Nucleus accumbens (tissue), 56 donors: Measurements from ENCODE around the gene SLC7A7.
A peak's percentile ranks its signal among the peaks of the same experiment; 100 is the strongest.
"Not testable (repeated sequence)": the region's sequence is repeated elsewhere in the genome, so short reads cannot be mapped to it uniquely, and the experiment has no call there.

Experiments
- DNase-seq, 56 donors: peaks; one replicate each; lab custom pipeline; 2025; lab: John Stamatoyannopoulos, UW

Gene SLC7A7

DNA sequence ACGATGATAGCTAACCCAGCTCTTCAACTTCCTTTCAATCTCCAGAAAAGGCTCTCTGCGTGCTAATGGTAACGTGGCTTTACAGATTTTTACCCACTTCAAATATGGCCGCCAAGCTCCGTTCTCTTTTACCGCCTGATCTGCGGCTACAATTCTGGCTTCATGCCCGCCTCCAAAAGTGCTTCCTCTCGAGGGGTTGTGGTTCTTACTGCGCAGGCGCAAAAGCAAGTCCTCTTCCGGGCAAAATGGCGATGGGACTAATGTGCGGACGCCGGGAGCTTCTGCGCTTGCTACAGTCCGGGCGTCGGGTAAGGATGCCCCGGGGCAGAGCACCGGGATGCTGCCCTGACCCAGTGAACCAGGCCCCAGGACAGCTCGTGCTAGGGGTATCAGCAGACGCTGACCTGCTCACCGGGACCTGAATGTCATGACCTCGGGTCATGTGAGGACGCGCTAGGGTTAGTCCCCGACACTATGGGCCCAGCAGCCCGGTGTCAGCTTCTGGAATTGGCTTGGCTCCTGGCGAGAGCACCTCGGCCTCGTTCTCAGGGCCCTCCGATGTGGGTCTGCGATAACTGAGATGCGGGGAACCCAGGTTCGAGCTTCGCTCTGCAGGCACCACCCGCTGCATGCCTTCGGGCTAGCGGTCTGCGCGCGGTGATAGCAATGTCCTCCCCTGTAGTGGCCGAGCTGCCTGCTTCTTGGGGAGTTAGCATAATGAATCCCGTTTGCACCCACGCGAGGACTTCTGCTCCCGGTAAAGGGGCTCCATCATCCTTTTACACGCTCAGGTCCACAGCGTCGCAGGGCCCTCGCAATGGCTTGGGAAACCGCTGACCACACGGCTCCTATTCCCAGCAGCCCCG lies 48.5 kb downstream of the SLC7A7 start, which contains the start of gene OXA1L:
Gene OXA1L, plus strand, starts transcription at position 232 of the 866 bp plus-strand sequence. Its CDS starts 14 bp downstream, at position 246.
- DNase-seq = peak in 55 of 56 donors; percentile 66 to 98 (median 90)

DNA sequence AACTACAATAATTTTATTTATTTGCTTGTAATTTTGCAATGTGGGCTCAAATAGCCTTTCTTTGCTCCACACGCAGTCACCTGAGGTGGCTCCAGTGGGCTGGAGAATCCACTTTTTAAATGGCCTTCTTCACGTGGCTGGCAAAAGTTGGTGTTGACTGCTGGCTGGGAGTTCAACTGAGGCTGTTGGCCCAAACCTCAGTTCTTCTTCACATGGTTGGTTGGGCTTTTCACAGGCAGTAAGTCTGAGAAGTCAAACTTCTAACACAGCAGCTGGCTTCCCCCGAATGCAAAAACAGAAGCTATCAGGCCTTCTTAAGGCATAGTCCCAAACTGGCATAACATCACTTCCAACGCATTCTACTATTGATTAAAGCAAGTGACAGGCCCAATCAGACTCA lies 50.9 kb downstream of the SLC7A7 start:
- no peak for DNase-seq

DNA sequence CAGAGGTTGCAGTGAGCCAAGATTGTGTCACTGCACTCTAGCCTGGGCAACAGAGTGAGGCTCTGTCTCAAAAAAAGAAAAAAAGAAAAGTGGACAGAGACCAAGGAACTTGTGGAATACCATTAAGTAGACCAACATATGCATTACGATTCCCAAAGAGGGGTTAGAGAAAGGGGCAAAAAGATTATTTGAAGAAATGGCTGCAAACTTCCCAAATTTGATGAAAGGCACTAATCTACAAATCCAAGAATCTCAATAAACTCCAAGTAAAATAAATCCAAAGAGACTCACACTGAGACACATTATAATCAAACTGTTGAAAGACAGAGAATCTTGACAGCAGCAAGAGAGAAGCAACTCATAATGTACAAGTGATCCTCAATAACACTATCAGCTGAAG lies 53.5 kb downstream of the SLC7A7 start:
- no peak for DNase-seq

- not testable (repeated sequence) for DNase-seq
Observed at GRCh38 chr14:22757972-22758650, 57.1 kb downstream of the SLC7A7 start.

GRCh38 chr14:22753586-22753985 lies 61.6 kb downstream of the SLC7A7 start:
- no peak for DNase-seq

GRCh38 chr14:22752422-22752821 lies 62.8 kb downstream of the SLC7A7 start:
- no peak for DNase-seq

- no peak for DNase-seq
Observed at GRCh38 chr14:22748631-22749068, 66.6 kb downstream of the SLC7A7 start.

DNA sequence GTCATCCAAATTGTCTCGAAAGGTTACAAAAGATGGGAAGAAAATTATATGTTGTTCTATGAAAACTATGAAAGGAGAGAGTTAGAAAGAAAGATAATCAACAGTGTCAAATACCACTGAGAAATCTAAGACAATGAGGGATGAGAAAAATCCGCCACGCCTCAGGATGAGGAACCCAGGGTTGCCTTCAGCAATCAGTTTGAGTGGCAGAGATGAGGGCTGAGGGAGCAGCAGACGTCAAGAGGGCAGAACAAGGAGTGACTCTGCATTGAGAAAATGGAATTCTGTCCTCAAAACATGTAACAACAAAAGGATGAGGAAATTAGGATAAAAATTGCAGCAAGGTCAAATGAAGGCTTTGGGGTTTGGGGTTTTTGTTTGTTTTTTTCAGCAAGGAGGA lies 67.0 kb downstream of the SLC7A7 start:
- no peak for DNase-seq

DNA sequence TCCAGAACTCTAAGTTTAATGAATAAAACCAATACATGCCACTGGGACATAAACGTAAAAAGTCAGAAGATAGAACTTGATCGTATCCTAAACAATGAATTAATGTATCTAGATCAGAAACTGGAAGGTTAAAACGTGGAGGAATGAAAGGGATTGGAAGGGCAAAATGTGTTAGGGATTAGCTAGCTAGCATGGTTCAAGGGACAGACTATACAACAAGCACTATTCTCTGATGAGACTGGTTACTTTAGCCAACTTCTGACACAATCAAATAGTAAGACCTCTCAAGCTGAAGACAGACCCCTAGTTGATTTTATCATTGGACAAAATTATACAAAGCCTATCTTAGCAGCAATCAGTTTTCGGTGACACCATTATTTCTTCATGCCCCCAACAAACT lies 67.5 kb downstream of the SLC7A7 start:
- no peak for DNase-seq

GRCh38 chr14:22740020-22740419 lies 75.2 kb downstream of the SLC7A7 start:
- DNase-seq = no peak

DNA sequence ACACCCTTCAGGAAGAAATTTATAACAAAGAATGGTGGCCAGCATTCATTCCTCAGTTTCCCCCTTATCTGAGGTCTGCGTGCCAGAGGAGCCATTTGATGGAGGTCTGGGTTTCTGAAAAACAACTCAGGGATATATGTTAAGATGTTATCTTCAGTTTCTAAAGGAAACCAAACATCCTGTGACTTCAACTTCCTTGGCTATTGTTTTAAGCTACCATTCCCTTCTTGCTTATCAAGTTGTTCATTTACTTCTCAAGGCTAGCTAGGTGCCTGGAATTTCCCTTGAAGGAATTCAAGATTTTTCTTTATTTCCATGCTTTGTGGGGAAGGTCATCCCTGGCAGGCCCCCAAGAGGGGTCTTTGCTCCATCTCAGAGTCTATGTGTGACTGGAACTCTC lies 75.8 kb downstream of the SLC7A7 start:
- no peak for DNase-seq

DNA sequence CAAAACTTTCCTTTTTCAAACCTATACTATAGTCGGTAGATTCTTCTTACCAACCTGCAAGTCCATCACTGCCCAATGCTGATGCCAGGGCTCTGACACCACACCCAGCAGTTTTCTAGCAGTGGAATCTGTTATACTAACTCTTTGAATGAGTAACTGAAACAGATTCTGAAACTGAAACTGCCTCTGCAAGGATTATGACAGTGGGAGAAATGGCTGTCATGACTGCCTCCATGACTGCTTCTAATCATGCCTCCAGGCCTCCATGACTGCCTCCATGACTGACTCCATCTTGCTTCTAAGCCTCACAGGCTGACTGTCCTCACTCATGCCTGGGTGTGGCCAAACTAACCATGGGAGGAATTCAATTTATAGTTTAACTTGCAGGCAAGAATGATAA lies 78.2 kb downstream of the SLC7A7 start:
- no peak for DNase-seq

DNA sequence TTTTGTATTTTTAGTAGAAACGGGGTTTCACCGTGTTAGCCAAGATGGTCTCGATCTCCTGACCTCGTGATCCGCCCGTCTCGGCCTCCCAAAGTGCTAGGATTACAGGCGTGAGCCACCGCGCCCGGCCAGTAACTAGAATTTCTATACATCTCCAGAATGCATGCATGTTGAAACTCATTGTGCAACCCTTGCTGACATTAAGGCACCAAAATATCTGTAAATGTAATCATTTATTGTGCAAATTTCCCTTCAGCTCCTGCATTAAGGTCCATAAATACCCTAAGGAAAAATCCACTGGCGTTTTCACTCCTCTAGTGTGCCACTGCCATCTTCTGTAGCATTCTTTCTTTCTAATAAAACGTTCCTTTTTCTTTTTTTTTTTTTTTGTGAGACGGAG lies 78.9 kb downstream of the SLC7A7 start:
- DNase-seq = not testable (repeated sequence)

DNA sequence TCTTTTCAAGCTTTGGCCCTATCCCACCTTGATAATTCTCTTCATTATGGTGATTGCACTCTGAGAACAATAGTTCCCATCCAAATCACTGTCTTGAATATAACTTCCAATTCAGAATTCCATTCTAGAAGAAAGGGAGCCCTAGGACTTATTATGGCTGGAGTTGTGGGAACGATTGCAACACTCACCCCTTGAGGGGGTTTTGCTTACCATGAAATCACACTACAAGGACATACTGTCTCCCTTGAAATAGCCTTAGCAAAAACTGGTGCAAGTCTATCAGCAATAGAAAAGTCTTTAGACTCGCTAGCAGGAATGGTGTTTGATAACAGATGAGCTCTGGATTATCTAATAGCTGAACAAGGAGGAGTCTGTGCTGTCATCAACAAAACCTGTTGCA lies 80.1 kb downstream of the SLC7A7 start:
- DNase-seq = no peak

- DNase-seq = no peak
Observed at GRCh38 chr14:22733829-22734228, 81.4 kb downstream of the SLC7A7 start.

DNA sequence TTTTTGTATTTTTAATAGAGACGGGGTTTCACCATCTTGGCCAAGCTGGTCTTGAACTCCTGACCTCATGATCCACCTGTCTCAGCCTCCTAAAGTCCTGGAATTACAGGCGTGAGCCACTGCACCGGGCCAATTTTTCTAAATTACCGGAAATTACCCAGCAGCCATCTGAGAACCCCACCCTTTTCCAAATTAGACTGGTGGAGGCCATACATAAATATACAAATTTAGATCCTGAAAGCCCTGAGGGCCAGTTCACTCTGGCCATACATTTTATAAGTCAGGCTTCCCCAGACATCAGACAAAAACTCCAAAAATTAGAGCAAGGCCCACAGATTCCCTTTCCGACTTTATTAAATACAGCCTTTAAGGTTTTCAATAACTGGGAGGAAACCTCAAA lies 83.2 kb downstream of the SLC7A7 start:
- not testable (repeated sequence) for DNase-seq

DNA sequence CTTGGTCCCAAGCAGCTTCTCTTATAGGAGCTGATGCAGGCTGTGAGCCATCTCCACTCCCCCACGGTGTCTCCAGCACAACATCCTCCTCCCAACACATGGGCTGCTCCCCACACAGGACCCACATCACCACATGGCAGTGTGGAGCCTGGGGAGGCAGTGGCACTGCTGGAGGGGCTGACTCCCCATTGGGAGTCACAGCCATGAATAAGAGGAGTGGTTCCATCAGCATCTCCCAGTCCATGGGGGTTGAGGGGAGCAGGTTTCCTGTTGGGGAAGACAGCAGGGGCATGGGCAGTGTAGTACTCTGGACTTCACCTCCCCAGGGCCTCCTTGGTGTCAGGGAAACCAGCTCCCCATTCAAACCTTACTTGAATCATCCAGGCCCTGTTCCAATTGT lies 89.2 kb downstream of the SLC7A7 start:
- no peak for DNase-seq

GRCh38 chr14:22725374-22725773 lies 89.9 kb downstream of the SLC7A7 start:
- DNase-seq = not testable (repeated sequence)

DNA sequence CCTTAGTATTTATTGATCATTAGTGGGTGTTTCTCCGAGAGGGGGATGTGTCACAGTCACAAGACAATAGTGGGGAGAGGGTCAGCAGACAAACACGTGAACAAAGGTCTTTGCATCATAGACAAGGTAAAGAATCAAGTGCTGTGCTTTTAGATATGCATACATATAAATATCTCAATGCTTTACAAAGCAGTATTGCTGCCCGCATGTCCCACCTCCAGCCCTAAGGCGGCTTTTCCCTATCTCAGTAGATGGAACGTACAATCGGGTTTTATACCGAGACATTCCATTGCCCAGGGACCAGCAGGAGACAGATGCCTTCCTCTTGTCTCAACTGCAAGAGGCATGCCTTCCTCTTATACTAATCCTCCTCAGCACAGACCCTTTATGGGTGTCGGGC lies 90.4 kb downstream of the SLC7A7 start:
- DNase-seq = not testable (repeated sequence)

GRCh38 chr14:22723815-22724214 lies 91.4 kb downstream of the SLC7A7 start:
- DNase-seq = no peak
